Measurements from ENCODE around the gene TMIGD1. TPM values are rescaled to one million over a fixed set of nuclear protein-coding genes. Genes with fewer than 3 reads are reported as not detected.

TMIGD1 gene
- total RNA-seq, 4 donors from 2014 or later = 5.0 to 684 (median 290) TPM

GRCh38 chr17:30323895-30324319 lies 9.9 kb downstream of the TMIGD1 start:
- Histone ChIP-seq H3K27ac (peak overlapping the region in 1 of 4 donors; percentile 50), H3K4me3 (no peak overlapping the region), H3K36me3 (peaks cover 0 to 10% (median 0%) of the 10 kb centered on the region in 3 donors), H3K4me1 (peaks cover 0 to 28% (median 6%) of the 10 kb centered on the region in 4 donors), H3K27me3 (no peaks in the 10 kb centered on the region), H3K9me3 (no peaks in the 10 kb centered on the region)
- TF ChIP-seq POLR2A (IDR thresholded peaks at IDR 0.05) (no peak), CTCF (IDR thresholded peaks at IDR 0.05) (no peak)
- DNase-seq = peak in 2 of 3 donors; percentile 25 to 81

GRCh38 chr17:30323262-30323894 lies 10.5 kb downstream of the TMIGD1 start:
- no peaks in the 10 kb centered on the region for H3K9me3 ChIP-seq

GRCh38 chr17:30321314-30321713 lies 12.5 kb downstream of the TMIGD1 start:
- TF ChIP-seq POLR2A (IDR thresholded peaks at IDR 0.05) (no peak), CTCF (IDR thresholded peaks at IDR 0.05) (no peak)
- H3K27ac ChIP-seq = no peak overlapping the region
- DNase-seq = no peak
- no peaks in the 10 kb centered on the region for H3K9me3 ChIP-seq
- peaks cover 0 to 39% (median 6%) of the 10 kb centered on the region in 4 donors for H3K4me1 ChIP-seq
- peaks cover 0 to 10% (median 0%) of the 10 kb centered on the region in 3 donors for H3K36me3 ChIP-seq
- H3K27me3 ChIP-seq = no peaks in the 10 kb centered on the region
- H3K4me3 ChIP-seq = no peak overlapping the region

More at GRCh38 chr17:30323262-30323894, 10.5 kb downstream of the TMIGD1 start:
- H3K4me3 ChIP-seq = no peak overlapping the region
- H3K27ac ChIP-seq = peak overlapping the region in 1 of 4 donors; percentile 50
- no peaks in the 10 kb centered on the region for H3K27me3 ChIP-seq
- H3K36me3 ChIP-seq = peaks cover 0 to 10% (median 0%) of the 10 kb centered on the region in 3 donors
- peak in 2 of 3 donors; percentile 19 to 56 for DNase-seq
- peaks cover 0 to 30% (median 6%) of the 10 kb centered on the region in 4 donors for H3K4me1 ChIP-seq
- TF ChIP-seq CTCF (IDR thresholded peaks at IDR 0.05) (no peak), POLR2A (IDR thresholded peaks at IDR 0.05) (no peak)

GRCh38 chr17:30318155-30318554 lies 15.7 kb downstream of the TMIGD1 start:
- H3K36me3 ChIP-seq = peaks cover 0 to 3% (median 0%) of the 10 kb centered on the region in 3 donors
- no peak for DNase-seq
- no peaks in the 10 kb centered on the region for H3K27me3 ChIP-seq
- peaks cover 0 to 20% (median 0%) of the 10 kb centered on the region in 4 donors for H3K4me1 ChIP-seq
- TF ChIP-seq CTCF (IDR thresholded peaks at IDR 0.05) (no peak), POLR2A (IDR thresholded peaks at IDR 0.05) (no peak)
- H3K27ac ChIP-seq = no peak overlapping the region
- H3K9me3 ChIP-seq = no peaks in the 10 kb centered on the region
- no peak overlapping the region for H3K4me3 ChIP-seq

GRCh38 chr17:30316736-30317135 lies 17.1 kb downstream of the TMIGD1 start:
- Histone ChIP-seq H3K4me1 (peaks cover 0 to 20% (median 0%) of the 10 kb centered on the region in 4 donors), H3K27me3 (no peaks in the 10 kb centered on the region), H3K4me3 (no peak overlapping the region), H3K36me3 (no peaks in the 10 kb centered on the region), H3K9me3 (no peaks in the 10 kb centered on the region), H3K27ac (no peak overlapping the region)
- DNase-seq = no peak
- TF ChIP-seq CTCF (IDR thresholded peaks at IDR 0.05) = no peak
- TF ChIP-seq POLR2A (IDR thresholded peaks at IDR 0.05) = no peak
